GM21737 (cell line): Measurements from ENCODE around the gene AFF3.

Experiments used
- ATAC-seq: cut with Tn5 transposase; IDR thresholded peaks from one replicate; pipeline ENCODE4 v1.9.1; 2021; ENCODE audit warnings: mild to moderate bottlenecking, moderate library complexity; ENCODE audit not compliant: unreplicated experiment

Gene AFF3

GRCh38 chr2:99729104-99730025 is 413.0 kb downstream of the AFF3 start:
- no peak for ATAC-seq

DNA sequence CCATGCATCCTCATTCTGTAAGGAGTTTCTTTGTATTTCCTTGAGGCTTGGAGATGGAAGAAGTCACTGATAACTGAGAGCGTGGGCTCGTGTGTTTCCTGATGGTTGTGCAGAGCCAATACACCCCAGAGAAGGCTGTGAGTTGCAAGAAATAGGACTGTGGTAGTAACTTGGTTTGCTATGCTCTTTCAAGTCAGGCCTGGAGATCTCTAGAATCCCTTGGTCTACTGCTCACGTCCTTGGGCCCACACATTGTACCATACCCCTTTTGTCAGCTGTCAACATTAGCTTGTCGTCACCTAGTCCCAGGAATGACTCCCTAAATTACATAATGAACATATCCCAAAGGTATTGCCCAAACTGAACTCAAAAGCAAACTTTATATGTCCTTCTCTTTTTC is 414.2 kb downstream of the AFF3 start:
- ATAC-seq, result no peak

GRCh38 chr2:99727199-99727598 is 415.2 kb downstream of the AFF3 start:
- no peak for ATAC-seq

DNA sequence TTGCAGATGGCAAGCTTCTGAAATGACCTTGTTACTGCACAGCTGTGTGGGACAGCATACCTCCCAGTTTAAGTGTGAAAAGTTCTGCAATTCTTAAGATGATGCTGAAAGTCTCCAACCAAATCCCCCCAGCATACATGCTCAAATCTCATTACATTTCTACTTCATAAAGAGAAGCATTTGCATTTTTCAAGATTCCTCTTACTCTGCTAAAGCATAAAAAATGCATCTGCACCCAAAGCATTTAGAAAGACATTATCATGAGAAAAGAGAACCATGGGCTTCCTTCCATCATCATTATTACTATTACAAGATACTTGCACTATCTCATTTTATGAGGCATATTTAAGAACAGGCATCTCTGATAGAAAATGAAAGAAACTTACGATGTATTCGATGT is 415.7 kb downstream of the AFF3 start:
- ATAC-seq, result no peak

DNA sequence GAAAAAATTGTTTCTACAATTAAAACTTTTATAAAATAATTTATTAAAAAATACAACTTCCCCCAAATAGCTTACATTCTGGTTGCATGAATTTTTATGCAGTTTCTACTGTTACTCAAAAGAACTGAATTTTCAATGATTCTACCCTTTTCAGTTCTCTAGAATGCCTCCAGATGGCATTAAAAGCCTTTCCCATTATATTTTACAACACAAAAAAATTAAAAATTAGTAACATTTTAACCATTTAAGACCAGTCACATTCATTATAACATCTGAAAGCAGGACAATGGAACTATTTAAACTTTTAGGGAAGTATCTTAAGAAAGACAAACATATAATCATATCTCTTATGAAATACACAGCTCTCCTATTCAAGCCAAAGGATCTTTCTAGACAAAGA is 416.6 kb downstream of the AFF3 start:
- no peak for ATAC-seq

DNA sequence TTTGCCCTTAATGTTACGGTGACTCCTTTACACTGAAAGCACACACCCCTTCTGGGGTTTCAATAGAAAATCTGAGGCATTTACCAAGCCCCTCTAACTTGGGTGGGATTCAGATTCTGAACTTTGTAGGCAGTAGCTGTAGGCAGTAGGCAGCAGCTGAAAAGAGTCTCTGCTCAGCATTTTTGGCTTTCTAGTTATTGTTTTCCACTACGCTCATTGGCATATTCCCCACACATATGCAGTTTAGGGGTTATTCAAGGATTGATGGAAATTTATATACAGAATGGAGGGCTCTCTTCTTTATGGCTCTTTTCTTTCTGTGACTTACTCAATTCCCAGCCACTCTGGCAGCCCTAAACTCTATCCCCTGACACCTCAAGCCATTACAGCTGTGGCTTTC is 419.9 kb downstream of the AFF3 start:
- no peak for ATAC-seq

GRCh38 chr2:99719102-99719501 is 423.3 kb downstream of the AFF3 start:
- no peak for ATAC-seq

GRCh38 chr2:99715956-99716355 is 426.4 kb downstream of the AFF3 start:
- no peak for ATAC-seq

GRCh38 chr2:99714349-99714748 is 428.0 kb downstream of the AFF3 start:
- ATAC-seq, result no peak

- no peak for ATAC-seq
Measured at GRCh38 chr2:99711144-99711543, 431.2 kb downstream of the AFF3 start.

GRCh38 chr2:99710721-99711120 is 431.7 kb downstream of the AFF3 start:
- no peak for ATAC-seq

GRCh38 chr2:99709229-99709628 is 433.2 kb downstream of the AFF3 start:
- ATAC-seq, result no peak

GRCh38 chr2:99708231-99708630 is 434.2 kb downstream of the AFF3 start:
- ATAC-seq, result no peak

DNA sequence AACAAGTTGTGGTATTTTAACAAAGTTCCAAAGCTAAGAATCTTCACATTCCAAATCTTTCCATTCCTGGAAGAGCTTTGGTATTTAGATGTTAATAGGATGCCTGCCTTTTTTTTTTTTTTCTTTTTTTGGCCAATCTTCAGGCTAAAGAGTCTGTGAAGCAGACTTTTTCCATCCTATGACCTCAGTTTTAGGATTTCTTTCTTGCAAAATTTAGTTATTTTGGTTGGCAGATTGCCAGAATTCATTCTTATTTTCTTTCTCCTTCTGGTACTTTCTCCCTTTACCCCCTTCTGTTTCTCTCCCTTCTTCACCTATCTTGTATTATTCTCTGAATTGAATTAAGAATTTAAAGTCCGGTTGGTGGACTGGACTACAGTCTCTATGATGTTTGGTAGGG is 434.8 kb downstream of the AFF3 start:
- no peak for ATAC-seq

DNA sequence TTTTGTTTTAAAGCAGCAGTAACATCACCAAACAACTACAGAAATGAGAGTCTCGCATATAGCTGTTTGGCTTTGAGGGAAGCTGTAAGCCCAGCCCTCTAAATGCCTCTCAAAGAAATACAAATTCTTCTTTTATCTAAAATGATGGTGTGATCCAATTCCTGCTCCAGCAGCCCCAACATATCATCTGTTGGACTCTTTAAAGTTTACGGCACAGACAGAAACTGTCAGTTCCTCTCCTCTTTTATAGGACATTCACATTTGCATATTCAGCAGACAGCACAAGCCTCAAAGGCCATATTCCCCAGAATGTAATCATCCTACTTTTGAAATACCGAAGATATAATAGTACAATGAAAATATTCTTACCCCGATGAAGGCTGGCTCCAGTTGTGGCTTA is 435.7 kb downstream of the AFF3 start:
- ATAC-seq, result no peak

DNA sequence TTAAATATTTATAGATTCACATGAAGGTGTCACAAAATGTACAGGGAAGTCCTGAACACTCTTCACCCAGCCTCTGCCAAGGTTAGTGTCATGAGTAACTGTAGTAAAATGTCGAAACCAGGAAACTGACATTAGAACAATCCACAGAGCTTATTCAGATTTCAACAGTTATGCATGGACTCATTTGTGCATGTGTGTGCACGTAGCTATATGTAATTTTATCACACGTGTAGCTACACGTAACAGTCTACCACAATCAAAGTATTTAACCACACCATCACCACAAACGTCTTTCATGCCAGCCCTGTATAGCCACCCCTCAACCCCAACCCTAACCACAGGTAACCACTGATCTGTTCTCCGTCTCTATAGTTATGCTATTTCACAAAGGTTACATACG is 440.9 kb downstream of the AFF3 start:
- no peak for ATAC-seq

DNA sequence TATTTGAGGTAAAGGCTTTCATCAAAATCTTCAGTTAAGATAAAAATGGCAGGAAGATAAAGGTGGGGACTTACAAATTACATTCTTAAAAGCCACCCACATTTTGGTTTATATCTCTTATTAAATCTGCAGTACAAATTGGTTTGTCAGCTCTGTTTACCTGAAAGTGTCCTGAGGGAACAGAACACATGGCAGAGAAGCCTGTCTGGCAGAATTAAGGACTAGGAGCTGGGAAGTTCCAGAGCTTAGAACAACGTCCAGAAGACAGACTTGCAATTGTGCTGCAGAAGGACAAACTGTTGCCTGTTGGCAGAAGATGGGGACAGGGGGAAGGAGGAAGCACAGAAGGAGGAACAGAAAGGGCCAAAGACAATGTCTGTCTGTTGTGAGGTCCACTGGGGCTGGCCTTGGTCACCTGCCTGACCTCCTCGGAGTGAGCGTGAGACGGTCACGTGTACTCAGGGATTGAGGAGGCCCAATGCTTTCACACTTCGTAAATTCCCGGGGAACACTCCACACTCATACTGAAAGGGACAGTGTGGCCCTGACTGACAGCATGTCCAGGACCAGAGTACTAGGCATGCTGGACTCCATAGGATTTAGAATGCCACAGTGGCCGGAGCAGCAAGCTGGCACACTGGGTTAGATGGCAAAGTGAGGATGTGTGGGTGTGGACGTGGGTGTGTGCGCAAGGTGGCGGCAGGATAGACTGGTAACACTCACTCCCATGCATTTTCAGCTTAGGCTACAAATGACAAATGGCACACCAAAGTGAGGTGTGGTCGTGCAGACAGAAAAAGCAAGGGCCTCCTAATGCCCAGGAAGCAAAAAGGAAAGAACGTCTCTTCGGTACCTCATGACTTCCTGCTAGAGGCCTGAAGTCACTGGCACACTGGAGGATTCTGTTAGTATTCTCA is 441.6 kb downstream of the AFF3 start:
- ATAC-seq, result no peak

DNA sequence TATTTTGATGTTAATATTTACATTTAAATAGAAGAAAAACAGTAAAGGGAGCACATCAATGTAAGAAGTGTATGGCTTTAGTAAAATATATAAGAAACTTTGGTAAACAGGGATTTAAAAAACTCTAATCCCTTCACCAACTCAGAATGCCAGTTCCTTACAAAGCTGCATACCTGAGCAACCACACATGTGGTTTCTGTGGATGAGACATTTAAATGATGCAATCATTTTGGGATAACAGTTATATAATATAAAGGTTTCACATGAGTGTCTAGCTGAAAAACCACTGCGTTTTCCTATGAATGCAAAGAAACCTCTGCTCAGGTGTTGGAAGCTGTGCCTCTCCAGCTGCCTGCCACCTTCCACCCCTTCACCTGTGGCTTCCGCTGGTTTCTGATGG is 443.5 kb downstream of the AFF3 start:
- no peak for ATAC-seq

DNA sequence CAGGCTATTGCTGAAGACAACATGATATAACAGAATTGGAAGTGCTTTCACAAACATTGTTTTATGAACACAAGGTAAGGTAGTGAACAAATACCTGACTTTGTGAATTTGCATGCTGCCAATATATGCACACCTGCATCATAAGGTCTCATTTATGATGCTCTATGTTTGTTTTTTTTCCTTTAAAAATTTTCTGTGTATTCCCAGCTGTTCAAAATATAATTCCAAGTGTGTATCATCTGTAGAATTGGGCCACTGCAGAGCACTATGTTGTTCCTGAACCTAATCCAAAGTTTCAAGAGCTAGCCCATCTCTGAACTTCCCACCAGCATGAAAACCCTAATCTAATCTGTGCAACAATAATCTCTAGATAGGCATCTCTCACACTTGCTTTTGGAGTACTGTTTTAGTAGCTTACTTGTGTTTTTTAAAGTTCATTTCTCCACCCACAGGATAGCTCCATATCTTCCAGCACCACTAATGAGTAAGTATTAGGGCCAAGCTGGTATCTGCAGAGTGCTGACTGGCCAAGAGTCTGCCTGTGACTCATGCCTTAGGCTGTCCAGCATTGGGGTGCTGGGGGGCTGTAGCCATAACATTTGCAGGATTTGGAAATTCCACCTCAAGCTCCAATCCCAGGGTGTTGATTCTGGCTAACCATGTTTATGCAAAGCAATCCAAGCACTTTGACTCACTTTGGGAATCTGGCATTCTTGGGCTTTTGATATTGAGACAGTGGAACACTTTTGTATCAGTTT is 444.4 kb downstream of the AFF3 start:
- ATAC-seq, result no peak

DNA sequence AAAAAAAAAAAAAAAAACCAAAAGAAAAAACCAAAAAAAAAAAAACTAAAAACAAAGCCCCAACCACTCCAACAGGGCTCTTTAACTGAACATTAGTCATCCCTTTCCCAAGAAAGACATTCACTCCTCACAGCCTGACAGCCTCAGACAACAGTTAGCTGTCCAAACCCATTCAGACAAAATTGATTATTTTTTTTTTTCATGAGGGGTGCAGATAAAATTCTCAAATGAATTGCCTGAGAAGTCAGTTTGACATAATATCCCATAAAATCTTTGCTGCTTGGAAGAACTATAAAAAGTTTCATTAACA is 446.5 kb downstream of the AFF3 start:
- no peak for ATAC-seq
